Fibroblast of lung (primary cell): ENCODE results near the gene ZNF425. TPM values are rescaled to one million over a fixed set of nuclear protein-coding genes. Genes with fewer than 3 reads are reported as not detected.

ENCODE experiments used
- DNase-seq, 2 donors: peaks; one replicate each; pipeline versions ENCODE4 v3.0.0 to v3.0.0-alpha.2; 2010; ENCODE audit warnings: low read depth in 2 of 2
- H2AFZ ChIP-seq: 2 replicates; pipeline ENCODE4 v1.5.1; 2012; ENCODE audit warnings: low read length, control low read depth, inconsistent platforms
- H3K27ac ChIP-seq: 2 replicates; pipeline ENCODE4 v1.5.1; 2011; ENCODE audit warnings: low read length, control low read depth; ENCODE audit not compliant: insufficient read depth
- H3K27me3 ChIP-seq: 2 replicates; pipeline ENCODE4 v1.5.1; 2011; ENCODE audit warnings: mild to moderate bottlenecking, low read length; ENCODE audit not compliant: control insufficient read depth, insufficient read depth
- H3K36me3 ChIP-seq: 2 replicates; pipeline ENCODE4 v1.5.1; 2011; ENCODE audit warnings: low read length; ENCODE audit not compliant: control insufficient read depth, insufficient read depth
- H3K4me1 ChIP-seq: 2 replicates; pipeline ENCODE4 v1.5.1; 2011; ENCODE audit warnings: low read length; ENCODE audit not compliant: control insufficient read depth, insufficient read depth; ENCODE audit errors: extremely low read depth
- H3K4me2 ChIP-seq: 2 replicates; pipeline ENCODE4 v1.5.1; 2011; ENCODE audit warnings: low read length, control low read depth; ENCODE audit not compliant: insufficient read depth; ENCODE audit errors: extremely low read depth
- H3K4me3 ChIP-seq, 4 experiments: fragments of 200-600 bp in 1 of 4; sonication (generic) in 1 of 4; replicated peaks in 1 of 4; 2 replicates each; pipeline ENCODE4 v1.5.1; 2011 to 2016; ENCODE audit warnings: low read length in 4 of 4, low read depth in 3 of 4, mild to moderate bottlenecking in 3 of 4, control low read depth in 2 of 4, inconsistent platforms in 1 of 4, mixed read lengths in 1 of 4; ENCODE audit not compliant: insufficient read depth in 1 of 4; ENCODE audit errors: control extremely low read depth in 1 of 4
- H3K79me2 ChIP-seq: 2 replicates; pipeline ENCODE4 v1.5.1; 2012; ENCODE audit warnings: mild to moderate bottlenecking, low read length, inconsistent platforms; ENCODE audit not compliant: control insufficient read depth, insufficient read depth
- H3K9ac ChIP-seq: 2 replicates; pipeline ENCODE4 v1.5.1; 2011; ENCODE audit warnings: mild to moderate bottlenecking, low read length, control low read depth; ENCODE audit not compliant: insufficient read depth
- H3K9me3 ChIP-seq: 2 replicates; pipeline ENCODE4 v1.5.1; 2012; ENCODE audit warnings: low read depth, low read length; ENCODE audit not compliant: control insufficient read depth, insufficient read depth
- H4K20me1 ChIP-seq: 2 replicates; pipeline ENCODE4 v1.5.1; 2011; ENCODE audit warnings: low read length; ENCODE audit not compliant: control insufficient read depth, insufficient read depth; ENCODE audit errors: extremely low read depth
- EZH2 ChIP-seq: IDR thresholded peaks from 2 replicates; pipeline ENCODE4 v1.5.1; 2012; ENCODE audit warnings: low read length, control low read depth, mild to moderate bottlenecking; ENCODE audit errors: missing control alignments
- polyA plus RNA-seq, 2 donors: library from polyadenylated mRNA; depleted of rRNA in 1 of 2; stranded (reverse) in 1 of 2; unstranded in 1 of 2; fragments of >200 nt; gene quantifications; 2 replicates each; pipeline ENCODE4 v1.2.1, GENCODE V29; 2011 to 2012; ENCODE audit warnings: missing spikeins in 1 of 2
- total RNA-seq: library from RNA; depleted of rRNA; stranded (reverse); fragments of >200 nt; gene quantifications from 2 replicates; pipeline ENCODE4 v1.2.1, GENCODE V29; 2014
- TF ChIP-seq, protein P1 (sequence below), 2 donors: IDR thresholded peaks in 1 of 2; conservative IDR thresholded peaks in 1 of 2; 1 replicate in 1 of 2; 2 replicates in 1 of 2; pipeline ENCODE4 v1.5.1; 2011 to 2012; ENCODE audit warnings: low read length in 2 of 2, control low read depth in 1 of 2, inconsistent platforms in 1 of 2, low read depth in 1 of 2, mild to moderate bottlenecking in 1 of 2

Gene ZNF425
- total and polyA plus RNA-seq, 2 donors (not counting 1 experiment from before 2014, with no cell fraction given), result 1.2 to 4.6 TPM

- DNase-seq, result no peak
- H3K36me3 ChIP-seq, result no peaks in the 10 kb centered on the region
- H3K9ac ChIP-seq, result no peak overlapping the region
- H3K79me2 ChIP-seq, result no peaks in the 10 kb centered on the region
- H3K4me2 ChIP-seq, result no peak overlapping the region
- no peaks in the 10 kb centered on the region for H4K20me1 ChIP-seq
- H3K9me3 ChIP-seq, result no peaks in the 10 kb centered on the region
- no peaks in the 10 kb centered on the region for H3K4me1 ChIP-seq
- H3K27me3 ChIP-seq, result no peaks in the 10 kb centered on the region
- TF ChIP-seq, protein P1, sequence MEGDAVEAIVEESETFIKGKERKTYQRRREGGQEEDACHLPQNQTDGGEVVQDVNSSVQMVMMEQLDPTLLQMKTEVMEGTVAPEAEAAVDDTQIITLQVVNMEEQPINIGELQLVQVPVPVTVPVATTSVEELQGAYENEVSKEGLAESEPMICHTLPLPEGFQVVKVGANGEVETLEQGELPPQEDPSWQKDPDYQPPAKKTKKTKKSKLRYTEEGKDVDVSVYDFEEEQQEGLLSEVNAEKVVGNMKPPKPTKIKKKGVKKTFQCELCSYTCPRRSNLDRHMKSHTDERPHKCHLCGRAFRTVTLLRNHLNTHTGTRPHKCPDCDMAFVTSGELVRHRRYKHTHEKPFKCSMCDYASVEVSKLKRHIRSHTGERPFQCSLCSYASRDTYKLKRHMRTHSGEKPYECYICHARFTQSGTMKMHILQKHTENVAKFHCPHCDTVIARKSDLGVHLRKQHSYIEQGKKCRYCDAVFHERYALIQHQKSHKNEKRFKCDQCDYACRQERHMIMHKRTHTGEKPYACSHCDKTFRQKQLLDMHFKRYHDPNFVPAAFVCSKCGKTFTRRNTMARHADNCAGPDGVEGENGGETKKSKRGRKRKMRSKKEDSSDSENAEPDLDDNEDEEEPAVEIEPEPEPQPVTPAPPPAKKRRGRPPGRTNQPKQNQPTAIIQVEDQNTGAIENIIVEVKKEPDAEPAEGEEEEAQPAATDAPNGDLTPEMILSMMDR (conservative IDR thresholded peaks at IDR 0.05 in 1 of 2, IDR thresholded peaks at IDR 0.05 in 1 of 2; ENCODE audit: low read depth in 1 of 2, low read length in 2 of 2), result no peak
- TF ChIP-seq EZH2, result no peak
- H3K4me3 ChIP-seq, result no peak overlapping the region
- no peak overlapping the region for H2AFZ ChIP-seq
- no peak overlapping the region for H3K27ac ChIP-seq
Observed at GRCh38 chr7:149104214-149104613, 21.9 kb downstream of the ZNF425 start.

DNA sequence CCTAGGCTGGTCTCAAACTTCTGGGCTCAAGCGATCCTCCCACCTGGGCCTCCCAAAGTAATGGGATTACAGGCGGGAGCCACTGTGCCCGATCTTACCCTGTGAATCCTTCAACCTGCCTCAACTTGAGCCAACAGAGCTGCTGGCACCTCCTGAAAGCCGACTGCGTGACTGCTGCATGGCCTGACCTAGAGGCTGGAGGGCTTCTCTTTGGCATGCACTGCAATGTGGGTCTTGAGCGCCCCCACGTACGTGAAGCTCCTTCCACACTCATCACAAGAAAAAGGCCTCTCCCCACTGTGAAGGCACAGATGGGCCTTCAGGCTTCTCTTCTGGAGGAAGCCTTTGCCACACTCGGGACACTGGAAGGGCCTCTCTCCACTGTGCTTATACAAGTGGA, 22.7 kb downstream of the ZNF425 start:
- Histone ChIP-seq H3K4me3 (no peak overlapping the region), H3K27me3 (no peaks in the 10 kb centered on the region), H3K79me2 (no peaks in the 10 kb centered on the region), H2AFZ (no peak overlapping the region), H3K4me1 (no peaks in the 10 kb centered on the region), H4K20me1 (no peaks in the 10 kb centered on the region), H3K27ac (no peak overlapping the region), H3K9me3 (no peaks in the 10 kb centered on the region), H3K9ac (no peak overlapping the region), H3K4me2 (no peak overlapping the region), H3K36me3 (no peaks in the 10 kb centered on the region)
- DNase-seq, result no peak
- TF ChIP-seq, protein P1 (conservative IDR thresholded peaks at IDR 0.05 in 1 of 2, IDR thresholded peaks at IDR 0.05 in 1 of 2; ENCODE audit: low read depth in 1 of 2, low read length in 2 of 2), result no peak
- no peak for TF ChIP-seq EZH2

- Histone ChIP-seq H3K9ac (no peak overlapping the region), H3K79me2 (no peaks in the 10 kb centered on the region), H4K20me1 (no peaks in the 10 kb centered on the region), H3K4me2 (no peak overlapping the region), H3K27me3 (no peaks in the 10 kb centered on the region), H3K4me3 (no peak overlapping the region), H2AFZ (no peak overlapping the region), H3K36me3 (no peaks in the 10 kb centered on the region), H3K4me1 (no peaks in the 10 kb centered on the region), H3K9me3 (no peaks in the 10 kb centered on the region), H3K27ac (no peak overlapping the region)
- TF ChIP-seq, protein P1 (conservative IDR thresholded peaks at IDR 0.05 in 1 of 2, IDR thresholded peaks at IDR 0.05 in 1 of 2; ENCODE audit: low read depth in 1 of 2, low read length in 2 of 2), result no peak
- TF ChIP-seq EZH2, result no peak
- no peak for DNase-seq
Observed at GRCh38 chr7:149102666-149103065, 23.5 kb downstream of the ZNF425 start.
